ENCODE results near the gene BUD13. TPM values are rescaled to one million over a fixed set of nuclear protein-coding genes. Genes with fewer than 3 reads are reported as not detected.
A peak's percentile ranks its signal among the peaks of the same experiment; 100 is the strongest.

BUD13 gene
- total and polyA plus RNA-seq, 9 of the 15 experiments (the other 6 are each of a cell fraction or from before 2014, with no cell fraction given), result 9.5 to 34.1 (median 27.1) TPM

DNA sequence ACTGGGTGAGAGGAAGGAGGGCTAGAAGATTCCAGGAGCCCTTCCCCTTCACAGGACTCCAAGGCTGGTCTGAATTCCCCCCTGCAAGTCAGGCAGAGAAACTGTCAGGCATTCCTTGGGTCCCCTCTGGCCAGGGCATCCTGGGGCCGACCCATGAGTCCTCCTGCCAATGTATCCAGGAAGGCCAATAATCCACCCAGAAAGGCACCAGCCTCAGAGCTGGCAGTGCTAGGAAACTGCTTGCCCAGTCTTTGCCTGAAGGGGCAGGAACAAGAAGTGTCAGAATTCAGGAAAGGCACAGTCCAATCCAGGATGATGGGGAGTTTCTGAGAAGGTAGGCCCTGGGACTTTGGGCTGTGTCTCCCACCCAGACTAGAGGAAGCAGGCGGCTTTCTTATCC lies 41.0 kb downstream of the BUD13 start (continued):
- TF ChIP-seq TEAD1 (CRISPR knock-in tag; IDR thresholded peaks at IDR 0.05), result no peak
- no peak for TF ChIP-seq SMAD3 (CRISPR knock-in tag; conservative IDR thresholded peaks at IDR 0.05)

DNA sequence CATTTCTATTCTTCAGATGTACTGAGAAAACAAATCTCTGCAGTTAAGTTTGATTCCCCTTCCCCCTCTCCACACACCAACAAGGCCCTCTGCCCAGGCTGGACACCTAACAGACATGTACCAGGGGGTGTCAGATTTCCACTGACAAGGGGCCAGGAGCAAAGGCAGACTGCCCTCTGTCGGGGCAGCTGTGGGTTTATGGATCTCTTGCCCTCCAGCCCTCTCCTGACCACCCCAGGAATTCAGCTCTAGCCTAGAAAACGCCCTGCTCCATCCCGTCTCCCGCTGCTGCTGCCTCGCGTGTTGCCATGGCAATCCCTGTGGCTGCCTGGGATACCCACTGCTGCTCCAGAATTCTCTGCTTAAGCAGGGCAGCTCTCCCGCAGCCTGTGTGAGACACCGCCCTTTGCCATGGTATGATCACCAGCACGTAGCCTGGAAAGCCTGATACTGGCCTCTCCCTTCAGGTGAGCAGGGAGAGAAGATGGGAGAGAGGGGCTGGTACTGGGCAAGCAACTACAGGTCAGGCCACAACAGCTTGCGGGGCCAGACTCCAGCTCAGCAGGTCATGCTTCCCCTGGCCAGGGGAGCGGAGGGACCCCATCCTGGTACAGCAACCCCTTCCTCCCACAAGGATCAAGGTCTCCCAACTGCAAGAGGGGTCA lies 41.6 kb downstream of the BUD13 start:
- H2AFZ ChIP-seq (ENCODE audit: low read depth, low read length), result no peak overlapping the region
- H3K27ac ChIP-seq (ENCODE audit: extremely low read depth, low read depth, low read length), result no peak overlapping the region
- no peaks in the 10 kb centered on the region for H3K9me1 ChIP-seq (ENCODE audit: control insufficient read depth, insufficient read depth, low read length)
- FAIRE-seq (no peak), ATAC-seq (no peak), DNase-seq (ENCODE audit: extremely low read depth in 1 of 4, low spot score in 3 of 4) (no peak)
- no peaks in the 10 kb centered on the region for H3K79me2 ChIP-seq (ENCODE audit: control insufficient read depth, insufficient read depth, low read length)
- H3K9me3 ChIP-seq (replicated peaks; ENCODE audit: control insufficient read depth, insufficient read depth, low read depth, low read length), result no peaks in the 10 kb centered on the region
- no peak overlapping the region for H3K9ac ChIP-seq (ENCODE audit: insufficient read depth in 1 of 2, low read depth in 2 of 2, low read length in 2 of 2)
- in situ Hi-C loops (cut with MboI) (loop anchor here (10.0 kb wide), 1 partner anchor 374 kb away; no protein-coding TSS in a partner anchor), intact Hi-C loops (cut with micrococcal nuclease) (loop anchor here (10.0 kb wide), 1 partner anchor 104 kb away; the partner anchor contains the start of gene APOA1)
- CTCF ChIA-PET (ENCODE audit: low intra/inter-chr PET ratio), result no interaction called here
- 4% methylated on average over 9 of the region's 11 CpGs for WGBS (ENCODE audit: insufficient coverage, low coverage, missing lambda C conversion rate)
- H3K4me1 ChIP-seq (replicated peaks in 1 of 2; ENCODE audit: control insufficient read depth in 2 of 2, insufficient read depth in 2 of 2, low read length in 2 of 2), result no peaks in the 10 kb centered on the region
- no TSS peak for BruUV-seq (replicated peaks)
- H3K36me3 ChIP-seq (ENCODE audit: control insufficient read depth, insufficient read depth, low read length), result no peaks in the 10 kb centered on the region
- no peak overlapping the region for H3K4me2 ChIP-seq (ENCODE audit: insufficient read depth, low read length)
- TF ChIP-seq, protein P1, sequence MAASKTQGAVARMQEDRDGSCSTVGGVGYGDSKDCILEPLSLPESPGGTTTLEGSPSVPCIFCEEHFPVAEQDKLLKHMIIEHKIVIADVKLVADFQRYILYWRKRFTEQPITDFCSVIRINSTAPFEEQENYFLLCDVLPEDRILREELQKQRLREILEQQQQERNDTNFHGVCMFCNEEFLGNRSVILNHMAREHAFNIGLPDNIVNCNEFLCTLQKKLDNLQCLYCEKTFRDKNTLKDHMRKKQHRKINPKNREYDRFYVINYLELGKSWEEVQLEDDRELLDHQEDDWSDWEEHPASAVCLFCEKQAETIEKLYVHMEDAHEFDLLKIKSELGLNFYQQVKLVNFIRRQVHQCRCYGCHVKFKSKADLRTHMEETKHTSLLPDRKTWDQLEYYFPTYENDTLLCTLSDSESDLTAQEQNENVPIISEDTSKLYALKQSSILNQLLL (CRISPR knock-in tag; IDR thresholded peaks at IDR 0.05; ENCODE audit: borderline replicate concordance), result no peak
- TF ChIP-seq E2F3 (CRISPR knock-in tag; IDR thresholded peaks at IDR 0.05) (no peak), CTBP1 (IDR thresholded peaks at IDR 0.05; ENCODE audit: borderline replicate concordance) (no peak), RFX1 (IDR thresholded peaks at IDR 0.05) (peak; percentile 62)
- H3K27me3 ChIP-seq (ENCODE audit: control insufficient read depth in 2 of 2, insufficient read depth in 2 of 2, low read length in 2 of 2), result peaks cover 24 to 60% of the 10 kb centered on the region in 2 experiments; a peak in 4 of 5 replicates
- POLR2A ChIA-PET, result interaction anchor here (0.6 to 1.1 kb wide), 2 partner anchors 339 to 503 kb away, joined by 3 read pairs; no protein-coding TSS in a partner anchor
- H4K20me1 ChIP-seq (replicated peaks; ENCODE audit: control insufficient read depth, insufficient read depth, low read length), result no peaks in the 10 kb centered on the region
- H3K4me3 ChIP-seq, result no peak overlapping the region
